Esophagus muscularis mucosa (tissue), 4 donors: ENCODE results near the gene DLG5.

Source experiments
- EP300 ChIP-seq: sonication (generic); formaldehyde crosslinking; IDR thresholded peaks from one replicate; pipeline ENCODE4 v1.6.1; 2017; ENCODE audit warnings: antibody characterized with exemption
- POLR2A ChIP-seq: fragments of 450-650 bp; IDR thresholded peaks from one replicate; pipeline ENCODE4 v1.6.1; 2017; ENCODE audit warnings: antibody characterized with exemption, moderate library complexity, mild to moderate bottlenecking, low read depth
- POLR2AphosphoS5 ChIP-seq, 2 donors: sonication (generic); formaldehyde crosslinking; IDR thresholded peaks; one replicate each; pipeline ENCODE4 v1.6.1; 2017; ENCODE audit warnings: antibody characterized with exemption in 2 of 2
- TF ChIP-seq, protein P1 (sequence below), 3 experiments: fragments of 200-600 bp in 2 of 3; fragments of 450-650 bp in 1 of 3; sonication (generic) in 2 of 3; IDR thresholded peaks; one replicate each; pipeline ENCODE4 v1.5.1; 2017 to 2019; ENCODE audit warnings: antibody characterized with exemption in 3 of 3, mild to moderate bottlenecking in 2 of 3, moderate library complexity in 1 of 3

DNA sequence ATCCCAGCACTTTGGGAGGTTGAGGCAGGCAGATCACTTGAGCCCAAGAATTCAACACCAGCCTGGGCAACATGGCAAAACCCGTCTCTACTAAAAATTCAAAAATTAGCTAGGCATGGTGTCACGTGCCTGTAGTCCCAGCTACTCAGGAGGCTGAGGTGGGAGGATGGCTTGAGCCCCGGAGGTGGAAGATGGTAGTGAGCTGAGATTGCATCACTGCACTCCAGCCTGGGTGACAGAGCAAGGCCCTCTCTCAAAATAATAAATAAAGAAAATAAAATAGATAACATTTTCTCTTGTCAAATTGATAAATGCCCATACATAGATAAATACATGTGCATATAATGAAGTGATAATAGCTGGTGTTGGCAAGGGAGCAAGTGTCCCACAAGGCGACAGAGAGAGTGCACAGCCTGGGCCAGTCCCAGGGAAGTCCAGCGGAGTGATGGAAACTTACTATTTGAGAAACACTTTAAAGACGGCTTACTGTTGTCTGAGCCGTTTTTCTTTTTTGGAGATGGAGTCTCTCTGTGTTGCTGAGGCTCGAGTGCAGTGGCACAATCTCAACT, 33.4 kb upstream of the DLG5 start:
- TF ChIP-seq, protein P1, sequence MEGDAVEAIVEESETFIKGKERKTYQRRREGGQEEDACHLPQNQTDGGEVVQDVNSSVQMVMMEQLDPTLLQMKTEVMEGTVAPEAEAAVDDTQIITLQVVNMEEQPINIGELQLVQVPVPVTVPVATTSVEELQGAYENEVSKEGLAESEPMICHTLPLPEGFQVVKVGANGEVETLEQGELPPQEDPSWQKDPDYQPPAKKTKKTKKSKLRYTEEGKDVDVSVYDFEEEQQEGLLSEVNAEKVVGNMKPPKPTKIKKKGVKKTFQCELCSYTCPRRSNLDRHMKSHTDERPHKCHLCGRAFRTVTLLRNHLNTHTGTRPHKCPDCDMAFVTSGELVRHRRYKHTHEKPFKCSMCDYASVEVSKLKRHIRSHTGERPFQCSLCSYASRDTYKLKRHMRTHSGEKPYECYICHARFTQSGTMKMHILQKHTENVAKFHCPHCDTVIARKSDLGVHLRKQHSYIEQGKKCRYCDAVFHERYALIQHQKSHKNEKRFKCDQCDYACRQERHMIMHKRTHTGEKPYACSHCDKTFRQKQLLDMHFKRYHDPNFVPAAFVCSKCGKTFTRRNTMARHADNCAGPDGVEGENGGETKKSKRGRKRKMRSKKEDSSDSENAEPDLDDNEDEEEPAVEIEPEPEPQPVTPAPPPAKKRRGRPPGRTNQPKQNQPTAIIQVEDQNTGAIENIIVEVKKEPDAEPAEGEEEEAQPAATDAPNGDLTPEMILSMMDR (IDR thresholded peaks at IDR 0.05) = peak in 1 of 3 experiments; percentile 28
- TF ChIP-seq POLR2A (no peak), EP300 (no peak), POLR2AphosphoS5 (IDR thresholded peaks at IDR 0.05) (no peak)
